K562 (cell line): ENCODE measurements around the gene CALCB. TPM values are rescaled to one million over a fixed set of nuclear protein-coding genes. Genes with fewer than 3 reads are reported as not detected.

ENCODE experiments used
- ATAC-seq: fragments of 200-7000 bp; cut with Tn5 transposase; 3 replicates; pipeline ENCODE4 v1.9.1; 2020; ENCODE audit warnings: moderate library complexity
- BruUV-seq: library from RNA; stranded (reverse); fragments of 400-500 nt; replicated peaks from 2 replicates; lab custom pipeline; 2021; lab: Mats Ljungman, UMichigan
- CTCF ChIA-PET: fragments of 300-600 bp; formaldehyde crosslinking; extraction: SDS; loops from one replicate; lab custom pipeline; 2021; ENCODE audit warnings: low intra/inter-chr PET ratio; lab: Yijun Ruan, JAX
- POLR2A ChIA-PET: fragments of 300-600, 350-650 bp; sonication (Branson Sonifier 250); formaldehyde crosslinking; extraction: SDS; loops from one replicate; lab custom pipeline; 2021; ENCODE audit warnings: antibody characterized with exemption, inconsistent platforms; lab: Yijun Ruan, JAX
- DNase-seq, 4 experiments: peaks; one replicate each; pipeline versions ENCODE4 v3.0.0 to v3.0.0-alpha.2; 2011 to 2018; ENCODE audit warnings: low spot score in 3 of 4, mixed read lengths in 3 of 4; ENCODE audit errors: extremely low read depth in 1 of 4
- FAIRE-seq: peaks from 2 replicates; lab custom pipeline; 2011; peaks lifted over from hg19 to GRCh38; lab: Jason Lieb, UNC
- H2AFZ ChIP-seq: 2 replicates; pipeline ENCODE4 v1.6.0; 2011; ENCODE audit warnings: low read depth, low read length, control low read depth, inconsistent platforms
- H3K27ac ChIP-seq: fragments of 200-600 bp; 3 replicates; pipeline ENCODE4 v1.8.0; 2011; ENCODE audit warnings: low read depth, mild to moderate bottlenecking, control low read depth, inconsistent platforms, low read length, moderate library complexity, mixed read lengths; ENCODE audit errors: extremely low read depth
- H3K27me3 ChIP-seq, 2 experiments: fragments of 300-600 bp in 1 of 2; 2 replicates in 1 of 2; 3 replicates in 1 of 2; pipeline versions ENCODE4 v1.6.0 to v1.8.0; 2011; ENCODE audit warnings: inconsistent platforms in 2 of 2, low read length in 2 of 2, mild to moderate bottlenecking in 1 of 2, mixed read lengths in 1 of 2, moderate library complexity in 1 of 2; ENCODE audit not compliant: control insufficient read depth in 2 of 2, insufficient read depth in 2 of 2
- H3K36me3 ChIP-seq: fragments of 300-600 bp; 3 replicates; pipeline ENCODE4 v1.8.0; 2011; ENCODE audit warnings: mild to moderate bottlenecking, low read length, inconsistent platforms; ENCODE audit not compliant: control insufficient read depth, insufficient read depth
- H3K4me1 ChIP-seq, 2 experiments: fragments of 200-600 bp in 1 of 2; replicated peaks in 1 of 2; 2 replicates in 1 of 2; 3 replicates in 1 of 2; pipeline versions ENCODE4 v1.5.1 to v1.8.0; 2011; ENCODE audit warnings: inconsistent platforms in 2 of 2, low read length in 2 of 2, mild to moderate bottlenecking in 1 of 2, mixed read lengths in 1 of 2, moderate library complexity in 1 of 2; ENCODE audit not compliant: control insufficient read depth in 2 of 2, insufficient read depth in 2 of 2
- H3K4me2 ChIP-seq: 2 replicates; pipeline ENCODE4 v1.6.1; 2011; ENCODE audit warnings: low read length, control low read depth, inconsistent platforms, mixed read lengths; ENCODE audit not compliant: insufficient read depth
- H3K4me3 ChIP-seq: fragments of 200-600 bp; sonication (generic), shearing (Covaris generic); 2 replicates; pipeline ENCODE4 v1.5.1; 2016; ENCODE audit warnings: control low read depth, inconsistent platforms
- H3K79me2 ChIP-seq: fragments of 200-600 bp; 3 replicates; pipeline ENCODE4 v1.8.0; 2011; ENCODE audit warnings: low read length, inconsistent platforms; ENCODE audit not compliant: control insufficient read depth, insufficient read depth
- H3K9ac ChIP-seq, 2 experiments: 2 replicates each; pipeline versions ENCODE4 v1.6.0 to v1.6.1; 2011; ENCODE audit warnings: low read depth in 2 of 2, low read length in 2 of 2, control low read depth in 1 of 2, inconsistent platforms in 1 of 2, mild to moderate bottlenecking in 1 of 2, mixed read lengths in 1 of 2; ENCODE audit not compliant: insufficient read depth in 1 of 2
- H3K9me1 ChIP-seq: one replicate; pipeline ENCODE4 v1.6.0; 2011; ENCODE audit warnings: inconsistent platforms, mild to moderate bottlenecking, low read length, moderate library complexity; ENCODE audit not compliant: control insufficient read depth, insufficient read depth
- H3K9me3 ChIP-seq: replicated peaks from 2 replicates; pipeline ENCODE4 v1.5.1; 2011; ENCODE audit warnings: low read depth, low read length, inconsistent platforms; ENCODE audit not compliant: control insufficient read depth, insufficient read depth
- H4K20me1 ChIP-seq: replicated peaks from 2 replicates; pipeline ENCODE4 v1.6.1; 2011; ENCODE audit warnings: low read length, inconsistent platforms, mixed read lengths; ENCODE audit not compliant: control insufficient read depth, insufficient read depth
- CBFA2T2 ChIP-seq: fragments of 450-650 bp; conservative IDR thresholded peaks from 2 replicates; pipeline ENCODE4 v1.6.1; 2017; ENCODE audit warnings: mild to moderate bottlenecking
- GABPB1 ChIP-seq: sonication (generic); formaldehyde crosslinking; IDR thresholded peaks from 2 replicates; pipeline ENCODE4 v1.8.0; 2022; ENCODE audit warnings: mild to moderate bottlenecking, missing genetic modification reagents
- MXI1 ChIP-seq: IDR thresholded peaks from 2 replicates; pipeline ENCODE4 v1.6.1; 2011; ENCODE audit warnings: low read depth, mild to moderate bottlenecking, improper control_type of control experiment, low read length
- NFXL1 ChIP-seq: fragments of 450-650 bp; formaldehyde crosslinking; IDR thresholded peaks from 2 replicates; pipeline ENCODE4 v1.4.0; 2021; ENCODE audit warnings: mild to moderate bottlenecking
- RBM15 ChIP-seq: fragments of 200-400 bp; formaldehyde crosslinking; IDR thresholded peaks from 2 replicates; pipeline ENCODE4 v1.6.1; 2018; ENCODE audit warnings: mild to moderate bottlenecking, low read length, moderate library complexity; ENCODE audit not compliant: insufficient read depth
- RUNX1 ChIP-seq: sonication (generic); IDR thresholded peaks from 2 replicates; pipeline ENCODE4 v1.6.1; 2016; ENCODE audit warnings: antibody characterized with exemption, low read depth
- ZBTB1 ChIP-seq: sonication (generic); formaldehyde crosslinking; IDR thresholded peaks from 2 replicates; pipeline ENCODE4 v1.8.1; 2023; ENCODE audit warnings: missing genetic modification reagents, low read depth, mild to moderate bottlenecking, borderline replicate concordance
- ZNF282 ChIP-seq: sonication (generic); formaldehyde crosslinking; IDR thresholded peaks from 2 replicates; pipeline ENCODE4 v1.8.1; 2023; ENCODE audit warnings: missing genetic modification reagents
- WGBS: fragments of 100-300 bp; shearing (Covaris generic); methylation state at CpG from one replicate; pipeline ENCODE4 v1.1.6; 2016; ENCODE audit warnings: low coverage, mixed read lengths; ENCODE audit not compliant: insufficient coverage; ENCODE audit errors: missing lambda C conversion rate; 5-methylcytosine and 5-hydroxymethylcytosine counted together
- in situ Hi-C: fragments of 300-500 bp; cut with MboI; formaldehyde crosslinking; loops from 4 replicates; pipeline ENCODE4 v1.15.0; 2018; ENCODE audit warnings: inconsistent platforms, mixed read lengths
- intact Hi-C: fragments of 100-400 bp; cut with micrococcal nuclease; formaldehyde crosslinking; loops from 2 replicates; pipeline ENCODE4 v1.14.2; 2022
- polyA plus RNA-seq, 8 experiments: library from polyadenylated mRNA; depleted of rRNA in 4 of 8; stranded (reverse) in 5 of 8; unstranded in 3 of 8; fragments of >200 nt; fragmentation: Nextera tagmentation in 2 of 8; fragmentation: Illumina TruSeq in 1 of 8; extraction: Ambion mirVana in 2 of 8; extraction: Trizol in 1 of 8; gene quantifications; 2 replicates each; pipeline versions ENCODE4 v1.2.1 to v1.2.3, GENCODE V29; 2011 to 2014; ENCODE audit warnings: inconsistent platforms in 1 of 8, missing spikeins in 1 of 8
- total RNA-seq, 7 experiments: library from RNA; depleted of rRNA in 6 of 7; stranded (reverse); fragments of >200 nt in 6 of 7; fragmentation: Illumina TruSeq in 2 of 7; extraction: Trizol in 2 of 7; gene quantifications; 2 replicates each; pipeline versions ENCODE4 v1.2.1 to v1.2.3, GENCODE V29; 2011 to 2021; ENCODE audit warnings: low replicate concordance in 1 of 7
- TF ChIP-seq, protein P1 (sequence below): fragments of 150-350 bp; IDR thresholded peaks from 2 replicates; pipeline ENCODE4 v1.6.1; 2014; ENCODE audit warnings: low read depth, mild to moderate bottlenecking, low read length, borderline replicate concordance
- TF ChIP-seq, protein P2 (sequence below): sonication (generic); formaldehyde crosslinking; IDR thresholded peaks from 2 replicates; pipeline ENCODE4 v1.8.0; 2022; ENCODE audit warnings: mild to moderate bottlenecking, missing genetic modification reagents, borderline replicate concordance
- TF ChIP-seq, protein P3 (sequence below): fragments of 450-650 bp; IDR thresholded peaks from 2 replicates; pipeline ENCODE4 v1.7.1; 2018; ENCODE audit warnings: mild to moderate bottlenecking, low read depth; ENCODE audit not compliant: partially characterized antibody
- TF ChIP-seq, protein P4 (sequence below): fragments of 250-450 bp; sonication (Bioruptor Pico); IDR thresholded peaks from 2 replicates; pipeline ENCODE4 v1.6.1; 2021; ENCODE audit warnings: mild to moderate bottlenecking

The CALCB gene
- total and polyA plus RNA-seq, 9 of the 15 experiments (the other 6 are each of a cell fraction or from before 2014, with no cell fraction given) = not detected

DNA sequence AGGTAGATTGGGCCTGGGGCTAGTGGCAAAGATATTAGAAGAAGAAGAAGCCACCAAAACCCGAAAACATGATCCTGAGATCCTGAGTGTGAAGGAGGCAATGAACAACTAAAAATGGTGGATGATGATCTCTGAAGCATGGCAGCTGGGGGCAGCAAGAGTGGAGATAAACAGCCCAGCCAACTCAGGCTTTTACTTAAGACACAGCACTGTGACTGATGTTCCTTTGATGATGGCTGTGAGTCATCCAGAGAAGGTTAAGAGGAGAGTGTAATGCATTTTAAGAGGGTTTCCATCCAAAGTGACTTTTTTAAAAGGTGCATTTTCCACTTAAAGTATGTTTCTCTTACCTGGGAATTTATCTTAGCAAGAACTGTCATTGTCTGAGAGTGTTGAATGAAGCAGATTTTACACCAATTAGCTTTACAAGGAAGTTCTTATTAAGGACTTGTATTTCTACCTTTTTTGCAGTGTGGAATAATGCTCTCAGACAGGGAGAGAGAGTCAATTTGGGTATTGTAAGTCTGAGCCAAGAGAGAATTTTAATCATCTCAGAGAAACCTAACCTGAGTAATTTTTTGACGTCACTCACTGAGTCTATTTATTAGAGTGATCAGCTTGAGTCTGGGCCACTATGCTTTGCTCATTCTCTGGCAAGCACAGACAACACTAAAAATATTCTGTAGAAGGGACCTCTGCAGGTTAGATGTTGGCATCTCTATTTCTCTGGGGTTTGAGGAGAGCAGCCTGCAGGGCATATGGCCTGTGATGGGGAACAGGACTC, 14.1 kb upstream of the CALCB start:
- ATAC-seq (no peak), FAIRE-seq (no peak), DNase-seq (no peak)
- 0% methylated on average over 2 of the region's 2 CpGs for WGBS
- Histone ChIP-seq H3K4me2 (no peak overlapping the region), H4K20me1 (no peaks in the 10 kb centered on the region), H3K79me2 (no peaks in the 10 kb centered on the region), H3K9me1 (no peaks in the 10 kb centered on the region), H3K36me3 (no peaks in the 10 kb centered on the region), H3K27me3 (no peaks in the 10 kb centered on the region), H3K9me3 (no peaks in the 10 kb centered on the region), H3K4me3 (no peak overlapping the region), H3K9ac (no peak overlapping the region), H2AFZ (no peak overlapping the region), H3K27ac (no peak overlapping the region), H3K4me1 (no peaks in the 10 kb centered on the region)
- ChIA-PET POLR2A (interaction anchor here (1.5 kb wide), 1 partner anchor 11 kb away, joined by 3 read pairs; no protein-coding TSS in a partner anchor), CTCF (no interaction called here)
- BruUV-seq = no TSS peak
- in situ Hi-C loops (no loop called here), intact Hi-C loops (no loop called here)
- no peak for TF ChIP-seq NFXL1 (CRISPR knock-in tag)
- TF ChIP-seq, protein P1, sequence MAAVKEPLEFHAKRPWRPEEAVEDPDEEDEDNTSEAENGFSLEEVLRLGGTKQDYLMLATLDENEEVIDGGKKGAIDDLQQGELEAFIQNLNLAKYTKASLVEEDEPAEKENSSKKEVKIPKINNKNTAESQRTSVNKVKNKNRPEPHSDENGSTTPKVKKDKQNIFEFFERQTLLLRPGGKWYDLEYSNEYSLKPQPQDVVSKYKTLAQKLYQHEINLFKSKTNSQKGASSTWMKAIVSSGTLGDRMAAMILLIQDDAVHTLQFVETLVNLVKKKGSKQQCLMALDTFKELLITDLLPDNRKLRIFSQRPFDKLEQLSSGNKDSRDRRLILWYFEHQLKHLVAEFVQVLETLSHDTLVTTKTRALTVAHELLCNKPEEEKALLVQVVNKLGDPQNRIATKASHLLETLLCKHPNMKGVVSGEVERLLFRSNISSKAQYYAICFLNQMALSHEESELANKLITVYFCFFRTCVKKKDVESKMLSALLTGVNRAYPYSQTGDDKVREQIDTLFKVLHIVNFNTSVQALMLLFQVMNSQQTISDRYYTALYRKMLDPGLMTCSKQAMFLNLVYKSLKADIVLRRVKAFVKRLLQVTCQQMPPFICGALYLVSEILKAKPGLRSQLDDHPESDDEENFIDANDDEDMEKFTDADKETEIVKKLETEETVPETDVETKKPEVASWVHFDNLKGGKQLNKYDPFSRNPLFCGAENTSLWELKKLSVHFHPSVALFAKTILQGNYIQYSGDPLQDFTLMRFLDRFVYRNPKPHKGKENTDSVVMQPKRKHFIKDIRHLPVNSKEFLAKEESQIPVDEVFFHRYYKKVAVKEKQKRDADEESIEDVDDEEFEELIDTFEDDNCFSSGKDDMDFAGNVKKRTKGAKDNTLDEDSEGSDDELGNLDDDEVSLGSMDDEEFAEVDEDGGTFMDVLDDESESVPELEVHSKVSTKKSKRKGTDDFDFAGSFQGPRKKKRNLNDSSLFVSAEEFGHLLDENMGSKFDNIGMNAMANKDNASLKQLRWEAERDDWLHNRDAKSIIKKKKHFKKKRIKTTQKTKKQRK = no peak
- no peak for TF ChIP-seq RUNX1
- TF ChIP-seq, protein P2, sequence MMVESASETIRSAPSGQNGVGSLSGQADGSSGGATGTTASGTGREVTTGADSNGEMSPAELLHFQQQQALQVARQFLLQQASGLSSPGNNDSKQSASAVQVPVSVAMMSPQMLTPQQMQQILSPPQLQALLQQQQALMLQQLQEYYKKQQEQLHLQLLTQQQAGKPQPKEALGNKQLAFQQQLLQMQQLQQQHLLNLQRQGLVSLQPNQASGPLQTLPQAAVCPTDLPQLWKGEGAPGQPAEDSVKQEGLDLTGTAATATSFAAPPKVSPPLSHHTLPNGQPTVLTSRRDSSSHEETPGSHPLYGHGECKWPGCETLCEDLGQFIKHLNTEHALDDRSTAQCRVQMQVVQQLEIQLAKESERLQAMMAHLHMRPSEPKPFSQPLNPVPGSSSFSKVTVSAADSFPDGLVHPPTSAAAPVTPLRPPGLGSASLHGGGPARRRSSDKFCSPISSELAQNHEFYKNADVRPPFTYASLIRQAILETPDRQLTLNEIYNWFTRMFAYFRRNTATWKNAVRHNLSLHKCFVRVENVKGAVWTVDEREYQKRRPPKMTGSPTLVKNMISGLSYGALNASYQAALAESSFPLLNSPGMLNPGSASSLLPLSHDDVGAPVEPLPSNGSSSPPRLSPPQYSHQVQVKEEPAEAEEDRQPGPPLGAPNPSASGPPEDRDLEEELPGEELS = no peak
- TF ChIP-seq CBFA2T2 = no peak
- no peak for TF ChIP-seq RBM15
- TF ChIP-seq ZNF282 (CRISPR knock-in tag) = no peak
- TF ChIP-seq MXI1 = no peak
- no peak for TF ChIP-seq ZBTB1 (CRISPR knock-in tag)
- TF ChIP-seq GABPB1 (CRISPR knock-in tag) = no peak
- TF ChIP-seq, protein P3, sequence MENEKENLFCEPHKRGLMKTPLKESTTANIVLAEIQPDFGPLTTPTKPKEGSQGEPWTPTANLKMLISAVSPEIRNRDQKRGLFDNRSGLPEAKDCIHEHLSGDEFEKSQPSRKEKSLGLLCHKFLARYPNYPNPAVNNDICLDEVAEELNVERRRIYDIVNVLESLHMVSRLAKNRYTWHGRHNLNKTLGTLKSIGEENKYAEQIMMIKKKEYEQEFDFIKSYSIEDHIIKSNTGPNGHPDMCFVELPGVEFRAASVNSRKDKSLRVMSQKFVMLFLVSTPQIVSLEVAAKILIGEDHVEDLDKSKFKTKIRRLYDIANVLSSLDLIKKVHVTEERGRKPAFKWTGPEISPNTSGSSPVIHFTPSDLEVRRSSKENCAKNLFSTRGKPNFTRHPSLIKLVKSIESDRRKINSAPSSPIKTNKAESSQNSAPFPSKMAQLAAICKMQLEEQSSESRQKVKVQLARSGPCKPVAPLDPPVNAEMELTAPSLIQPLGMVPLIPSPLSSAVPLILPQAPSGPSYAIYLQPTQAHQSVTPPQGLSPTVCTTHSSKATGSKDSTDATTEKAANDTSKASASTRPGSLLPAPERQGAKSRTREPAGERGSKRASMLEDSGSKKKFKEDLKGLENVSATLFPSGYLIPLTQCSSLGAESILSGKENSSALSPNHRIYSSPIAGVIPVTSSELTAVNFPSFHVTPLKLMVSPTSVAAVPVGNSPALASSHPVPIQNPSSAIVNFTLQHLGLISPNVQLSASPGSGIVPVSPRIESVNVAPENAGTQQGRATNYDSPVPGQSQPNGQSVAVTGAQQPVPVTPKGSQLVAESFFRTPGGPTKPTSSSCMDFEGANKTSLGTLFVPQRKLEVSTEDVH = no peak
- TF ChIP-seq, protein P4, sequence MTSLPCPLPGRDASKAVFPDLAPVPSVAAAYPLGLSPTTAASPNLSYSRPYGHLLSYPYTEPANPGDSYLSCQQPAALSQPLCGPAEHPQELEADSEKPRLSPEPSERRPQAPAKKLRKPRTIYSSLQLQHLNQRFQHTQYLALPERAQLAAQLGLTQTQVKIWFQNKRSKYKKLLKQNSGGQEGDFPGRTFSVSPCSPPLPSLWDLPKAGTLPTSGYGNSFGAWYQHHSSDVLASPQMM (CRISPR knock-in tag) = no peak
